ENCODE data around the gene C21orf91.

- TF ChIP-seq POLR2AphosphoS5 (IDR thresholded peaks at IDR 0.05; ENCODE audit: low read depth), result no peak
- TF ChIP-seq, protein P1, sequence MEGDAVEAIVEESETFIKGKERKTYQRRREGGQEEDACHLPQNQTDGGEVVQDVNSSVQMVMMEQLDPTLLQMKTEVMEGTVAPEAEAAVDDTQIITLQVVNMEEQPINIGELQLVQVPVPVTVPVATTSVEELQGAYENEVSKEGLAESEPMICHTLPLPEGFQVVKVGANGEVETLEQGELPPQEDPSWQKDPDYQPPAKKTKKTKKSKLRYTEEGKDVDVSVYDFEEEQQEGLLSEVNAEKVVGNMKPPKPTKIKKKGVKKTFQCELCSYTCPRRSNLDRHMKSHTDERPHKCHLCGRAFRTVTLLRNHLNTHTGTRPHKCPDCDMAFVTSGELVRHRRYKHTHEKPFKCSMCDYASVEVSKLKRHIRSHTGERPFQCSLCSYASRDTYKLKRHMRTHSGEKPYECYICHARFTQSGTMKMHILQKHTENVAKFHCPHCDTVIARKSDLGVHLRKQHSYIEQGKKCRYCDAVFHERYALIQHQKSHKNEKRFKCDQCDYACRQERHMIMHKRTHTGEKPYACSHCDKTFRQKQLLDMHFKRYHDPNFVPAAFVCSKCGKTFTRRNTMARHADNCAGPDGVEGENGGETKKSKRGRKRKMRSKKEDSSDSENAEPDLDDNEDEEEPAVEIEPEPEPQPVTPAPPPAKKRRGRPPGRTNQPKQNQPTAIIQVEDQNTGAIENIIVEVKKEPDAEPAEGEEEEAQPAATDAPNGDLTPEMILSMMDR (IDR thresholded peaks at IDR 0.05; ENCODE audit: insufficient read depth, low read length), result no peak
Measured at GRCh38 chr21:17796037-17796403, 23.1 kb downstream of the C21orf91 start.

Data from HL-60 (cell line).